Fibroblast of the aortic adventitia (primary cell): ENCODE results near the gene IL24. TPM values are rescaled to one million over a fixed set of nuclear protein-coding genes. Genes with fewer than 3 reads are reported as not detected.

Experiments used
- DNase-seq: peaks from one replicate; pipeline ENCODE4 v3.0.0-alpha.2; 2010; ENCODE audit warnings: low read depth
- H3K4me3 ChIP-seq: 2 replicates; pipeline ENCODE4 v1.5.1; 2011; ENCODE audit warnings: low read depth, mild to moderate bottlenecking, control low read depth, low read length, moderate library complexity
- total RNA-seq: library from RNA; depleted of rRNA; stranded (reverse); fragments of >200 nt; gene quantifications from 2 replicates; pipeline ENCODE4 v1.2.3, GENCODE V29; 2012; ENCODE audit warnings: low replicate concordance
- TF ChIP-seq, protein P1 (sequence below): IDR thresholded peaks from 2 replicates; pipeline ENCODE4 v1.5.1; 2011; ENCODE audit warnings: mild to moderate bottlenecking, low read length, control low read depth, inconsistent platforms; ENCODE audit not compliant: insufficient read depth

Gene IL24
- total RNA-seq, 1 donor: not detected

DNA sequence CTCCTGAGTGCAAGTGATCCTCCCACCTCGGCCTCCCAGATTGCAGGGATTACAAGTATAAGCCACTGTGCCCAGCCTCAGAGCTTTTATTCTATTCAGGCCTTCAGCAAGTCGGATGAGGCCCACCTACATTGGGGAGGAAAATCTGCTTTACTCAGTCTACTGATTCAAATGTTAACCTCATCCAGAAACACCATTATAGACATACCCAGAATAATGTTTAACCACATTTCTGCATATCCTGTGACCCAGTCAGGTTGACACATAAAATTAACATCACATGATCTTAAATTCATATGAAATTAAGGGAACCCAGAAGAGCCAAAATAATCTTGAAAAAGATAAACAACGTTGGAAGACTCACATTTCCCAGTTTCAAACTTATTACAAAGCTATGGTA is 16.9 kb upstream of the IL24 start:
- H3K4me3 ChIP-seq: no peak overlapping the region
- TF ChIP-seq, protein P1, sequence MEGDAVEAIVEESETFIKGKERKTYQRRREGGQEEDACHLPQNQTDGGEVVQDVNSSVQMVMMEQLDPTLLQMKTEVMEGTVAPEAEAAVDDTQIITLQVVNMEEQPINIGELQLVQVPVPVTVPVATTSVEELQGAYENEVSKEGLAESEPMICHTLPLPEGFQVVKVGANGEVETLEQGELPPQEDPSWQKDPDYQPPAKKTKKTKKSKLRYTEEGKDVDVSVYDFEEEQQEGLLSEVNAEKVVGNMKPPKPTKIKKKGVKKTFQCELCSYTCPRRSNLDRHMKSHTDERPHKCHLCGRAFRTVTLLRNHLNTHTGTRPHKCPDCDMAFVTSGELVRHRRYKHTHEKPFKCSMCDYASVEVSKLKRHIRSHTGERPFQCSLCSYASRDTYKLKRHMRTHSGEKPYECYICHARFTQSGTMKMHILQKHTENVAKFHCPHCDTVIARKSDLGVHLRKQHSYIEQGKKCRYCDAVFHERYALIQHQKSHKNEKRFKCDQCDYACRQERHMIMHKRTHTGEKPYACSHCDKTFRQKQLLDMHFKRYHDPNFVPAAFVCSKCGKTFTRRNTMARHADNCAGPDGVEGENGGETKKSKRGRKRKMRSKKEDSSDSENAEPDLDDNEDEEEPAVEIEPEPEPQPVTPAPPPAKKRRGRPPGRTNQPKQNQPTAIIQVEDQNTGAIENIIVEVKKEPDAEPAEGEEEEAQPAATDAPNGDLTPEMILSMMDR: no peak
- no peak for DNase-seq

DNA sequence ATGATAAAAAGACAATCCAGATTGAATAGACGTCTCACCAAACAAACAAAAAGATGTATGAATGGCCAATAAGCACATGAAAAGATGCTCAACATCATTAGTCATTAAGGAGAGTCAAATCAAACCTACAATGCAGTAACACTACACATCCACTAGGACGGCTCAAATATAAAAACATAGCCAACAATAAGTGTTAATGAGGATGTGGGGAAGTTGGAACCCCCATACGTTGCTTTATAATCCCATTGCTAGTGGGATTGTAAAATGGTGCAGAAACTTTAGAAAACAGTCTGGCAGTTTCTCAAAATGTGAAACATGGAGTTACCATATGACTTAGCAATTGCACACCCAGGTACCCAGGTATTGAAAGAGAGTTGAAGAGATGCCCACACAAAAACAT is 14.7 kb upstream of the IL24 start:
- TF ChIP-seq, protein P1: no peak
- no peak for DNase-seq
- H3K4me3 ChIP-seq: no peak overlapping the region

DNA sequence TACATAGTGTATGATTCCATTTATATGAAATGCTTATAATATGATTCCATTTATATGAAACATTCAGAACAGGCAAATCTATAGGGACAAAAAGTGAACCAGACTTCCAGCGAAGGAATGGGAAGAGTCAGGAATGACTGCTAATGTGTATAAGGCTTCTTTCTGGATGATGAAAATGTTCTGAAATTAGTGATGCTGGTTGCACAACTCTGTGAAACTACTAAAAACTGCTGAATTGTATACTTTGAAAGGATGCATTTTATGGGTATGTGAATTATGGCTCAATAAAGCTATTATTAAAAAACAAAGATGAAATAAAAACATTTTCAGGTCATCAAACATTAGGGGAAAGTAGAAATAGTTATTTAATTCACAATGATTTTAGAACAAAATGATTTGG is 14.1 kb upstream of the IL24 start:
- H3K4me3 ChIP-seq: no peak overlapping the region
- TF ChIP-seq, protein P1: no peak
- DNase-seq: peak; percentile 36

GRCh38 chr1:206883876-206884275 is 13.4 kb upstream of the IL24 start:
- H3K4me3 ChIP-seq: no peak overlapping the region
- no peak for DNase-seq

DNA sequence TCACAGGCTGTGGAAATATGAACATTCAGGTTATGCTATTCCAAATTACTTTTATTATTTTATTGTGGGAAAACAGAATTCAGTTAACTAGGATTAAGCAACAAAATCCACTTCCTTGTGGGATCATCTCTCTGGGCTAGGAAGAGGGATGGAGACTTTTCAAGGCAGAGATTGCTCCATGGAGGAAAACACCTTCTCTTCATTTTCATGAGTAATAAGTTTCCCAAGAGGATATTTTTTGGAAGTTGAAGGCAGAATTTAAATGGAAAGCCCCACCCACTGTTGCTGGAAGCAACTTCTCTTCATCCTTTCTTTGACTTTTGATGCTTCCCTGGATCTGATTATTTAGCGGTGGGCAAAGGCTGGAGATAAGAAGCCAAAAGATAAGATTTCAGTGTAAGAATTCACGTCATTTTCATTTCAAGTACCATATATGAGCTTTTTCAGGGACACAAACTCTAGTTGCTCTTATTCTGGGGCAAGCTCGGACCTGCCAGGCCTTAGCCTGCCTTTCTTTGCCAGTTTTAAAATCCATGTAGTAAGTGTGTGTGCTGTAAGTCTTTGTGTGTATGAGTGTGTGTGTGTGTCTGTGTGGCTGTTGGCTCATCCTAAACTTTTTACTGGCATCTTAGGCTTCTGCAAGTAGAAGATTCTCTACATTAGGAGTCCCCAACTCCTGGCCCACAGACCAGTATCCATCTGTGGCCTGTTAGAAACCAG is 11.7 kb upstream of the IL24 start:
- H3K4me3 ChIP-seq: no peak overlapping the region
- peak; percentile 85 for DNase-seq
- TF ChIP-seq, protein P1: no peak

More at GRCh38 chr1:206883876-206884275, 13.4 kb upstream of the IL24 start:
- TF ChIP-seq, protein P1: no peak

- DNase-seq: no peak
- TF ChIP-seq, protein P1: no peak
- H3K4me3 ChIP-seq: no peak overlapping the region
Measured at GRCh38 chr1:206886831-206887230, 10.4 kb upstream of the IL24 start.

- DNase-seq: no peak
- no peak overlapping the region for H3K4me3 ChIP-seq
- TF ChIP-seq, protein P1: no peak
Measured at GRCh38 chr1:206887701-206888100, 9.5 kb upstream of the IL24 start.
